ELF-1 (cell line): Measurements from ENCODE around the gene DNAJB14.
"Not testable (repeated sequence)": the region's sequence is repeated elsewhere in the genome, so short reads cannot be mapped to it uniquely, and the experiment has no call there.

Experiments
- DNase-seq: peaks from one replicate; pipeline ENCODE4 v3.0.0-alpha.2; 2016; ENCODE audit warnings: low read depth, low spot score

Gene DNAJB14

DNA sequence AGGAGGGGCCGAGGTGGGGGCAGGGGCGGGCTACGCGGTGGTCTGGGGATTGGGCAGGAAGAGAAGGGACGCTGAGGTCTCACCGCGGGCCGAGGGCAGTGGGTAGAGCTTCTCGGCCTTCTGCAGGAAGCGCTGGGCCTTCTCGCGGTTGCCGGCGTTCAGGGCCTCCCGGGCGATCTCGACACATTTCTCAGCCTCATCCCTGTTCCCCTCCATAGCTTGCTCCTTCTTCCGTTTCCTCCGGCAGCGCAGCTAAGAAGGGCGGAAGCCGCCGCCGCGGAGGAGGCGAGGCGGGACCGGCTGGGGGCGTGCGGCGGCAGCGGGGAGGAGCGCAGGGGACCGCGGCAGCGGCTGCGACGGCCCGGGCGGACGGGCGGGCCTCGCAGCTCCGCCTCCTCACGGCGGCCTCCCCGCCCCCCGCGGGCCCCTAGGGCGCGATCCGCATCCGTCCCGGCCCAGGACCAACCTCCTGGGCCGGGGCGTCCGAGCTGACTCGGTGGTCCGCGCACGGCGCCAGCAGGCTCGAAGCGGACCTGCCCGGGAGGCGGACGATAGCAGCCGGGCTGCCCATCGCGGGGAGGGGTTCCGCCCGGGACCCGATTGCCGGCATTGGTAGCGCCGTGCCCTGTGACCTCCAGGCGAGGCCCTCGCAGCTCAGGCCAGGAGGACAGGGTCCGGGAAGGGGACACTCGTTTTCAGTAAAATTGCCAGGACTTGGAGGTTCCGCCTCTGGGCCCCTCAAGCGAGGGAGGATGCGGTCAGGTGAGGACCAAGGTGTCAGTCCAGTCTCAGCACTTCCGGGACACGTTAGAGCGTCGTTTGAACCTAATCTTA lies at the start of gene DNAJB14:
DNAJB14 (minus strand) TSS at position 263 of the 834 bp plus-strand sequence; CDS start at position 216, 47 bp downstream.
- peak; percentile 90 for DNase-seq

GRCh38 chr4:99991741-99992140 lies 45.3 kb upstream of the DNAJB14 start:
- no peak for DNase-seq

GRCh38 chr4:99987681-99988080 lies 41.3 kb upstream of the DNAJB14 start:
- DNase-seq, result no peak

- no peak for DNase-seq
Observed at GRCh38 chr4:99986792-99987191, 40.4 kb upstream of the DNAJB14 start.

GRCh38 chr4:99983289-99983943 lies 37.0 kb upstream of the DNAJB14 start:
- DNase-seq, result no peak

- no peak for DNase-seq
Observed at GRCh38 chr4:99979872-99980271, 33.5 kb upstream of the DNAJB14 start.

DNA sequence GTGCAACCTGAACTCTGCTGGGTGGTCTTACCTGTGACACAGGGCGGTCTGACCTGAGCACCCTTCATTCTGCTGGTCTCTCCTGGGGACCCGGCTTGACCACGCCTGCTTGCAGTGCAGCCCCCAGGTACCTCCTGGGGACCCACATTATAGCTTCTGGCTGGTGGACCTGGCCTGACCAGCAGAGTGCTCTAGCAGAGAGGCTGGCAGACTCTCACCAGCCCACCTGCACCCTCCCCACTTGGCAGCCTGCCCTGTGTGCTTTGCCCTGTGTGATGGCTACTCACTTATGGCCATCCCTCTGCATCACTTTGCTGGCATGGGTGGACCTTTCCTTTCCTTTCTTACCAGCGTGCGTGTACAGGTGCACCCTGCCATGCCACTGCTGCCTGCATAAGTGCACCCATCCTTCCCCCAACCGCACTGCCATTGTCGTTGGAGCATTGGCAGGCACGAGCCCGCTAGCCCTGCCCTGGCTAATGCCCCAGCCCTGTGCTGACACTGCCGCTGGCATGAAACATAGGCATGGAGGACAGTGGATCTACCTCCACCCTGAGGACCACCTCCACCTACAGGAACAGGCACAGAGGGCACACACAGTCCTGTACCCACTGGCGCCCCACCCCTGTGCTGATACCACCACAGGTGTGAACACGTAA lies 25.2 kb upstream of the DNAJB14 start:
- no peak for DNase-seq

DNA sequence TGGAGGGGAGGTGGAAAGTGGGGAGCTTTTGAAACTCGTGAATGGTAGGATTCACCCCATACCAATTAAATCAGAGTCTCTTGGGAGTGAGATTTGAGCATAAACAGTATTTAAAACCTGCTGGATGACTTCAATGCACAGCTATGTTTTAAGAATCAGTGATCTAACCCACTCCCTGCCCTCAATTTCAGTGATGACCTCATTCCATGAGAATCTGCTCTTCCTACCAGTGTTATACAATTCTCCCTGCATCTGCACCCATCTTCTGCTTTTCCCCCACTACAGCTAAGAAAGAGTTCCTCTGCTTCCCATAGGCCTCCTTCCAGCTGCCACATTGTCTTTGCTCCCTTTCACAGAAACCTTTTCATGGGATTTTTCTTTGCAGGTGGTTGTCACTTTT lies 21.9 kb upstream of the DNAJB14 start:
- peak; percentile 6 for DNase-seq

DNA sequence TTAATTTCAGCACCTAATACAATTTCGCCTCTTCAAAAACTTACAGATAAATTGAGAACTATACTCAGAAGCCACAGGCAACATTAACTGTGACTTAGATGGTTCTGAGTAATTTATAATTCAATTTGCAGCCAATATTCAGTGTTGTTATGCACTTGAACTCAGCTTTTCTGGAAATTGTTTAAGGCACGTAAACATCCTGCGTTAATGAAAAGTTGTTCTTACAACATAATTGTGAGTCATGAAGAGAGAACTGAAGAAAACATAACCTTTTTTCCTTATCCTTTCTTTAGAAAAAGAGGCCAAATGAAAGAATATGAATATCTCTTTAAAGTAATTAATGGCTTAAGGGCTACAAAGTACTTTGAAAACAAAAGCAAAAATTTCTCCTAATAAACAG lies 20.3 kb upstream of the DNAJB14 start:
- no peak for DNase-seq

DNA sequence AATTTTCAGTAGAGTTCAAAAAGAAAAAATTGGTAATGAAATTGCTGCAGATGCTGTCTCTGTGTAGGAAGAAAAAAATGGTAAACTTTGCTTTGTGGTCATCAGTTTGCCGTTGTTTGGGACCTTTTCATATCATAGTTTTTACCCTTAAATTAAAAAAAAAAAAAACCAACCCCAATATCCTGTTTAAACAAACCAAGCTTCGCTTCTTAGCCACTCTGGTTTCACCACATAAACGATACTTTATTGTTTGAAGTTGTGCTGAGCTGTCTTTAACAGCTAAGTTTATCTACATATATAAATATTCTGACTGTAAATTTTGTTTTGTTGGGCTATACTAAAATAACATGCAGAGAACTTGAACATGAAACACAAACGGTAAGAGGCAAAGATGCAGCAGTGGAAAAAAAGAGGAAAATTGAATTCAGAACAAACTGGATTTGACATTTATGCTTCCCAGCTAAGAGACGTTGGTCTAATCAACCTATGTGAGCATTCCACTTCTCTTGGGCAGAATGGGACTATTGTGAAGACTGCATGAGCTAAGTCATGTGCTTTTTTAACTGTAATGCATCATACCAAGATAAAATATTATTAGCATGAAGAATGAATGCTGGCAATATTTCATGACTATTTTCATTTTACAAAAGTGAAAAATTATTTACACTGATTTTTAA lies 19.4 kb upstream of the DNAJB14 start:
- no peak for DNase-seq

DNA sequence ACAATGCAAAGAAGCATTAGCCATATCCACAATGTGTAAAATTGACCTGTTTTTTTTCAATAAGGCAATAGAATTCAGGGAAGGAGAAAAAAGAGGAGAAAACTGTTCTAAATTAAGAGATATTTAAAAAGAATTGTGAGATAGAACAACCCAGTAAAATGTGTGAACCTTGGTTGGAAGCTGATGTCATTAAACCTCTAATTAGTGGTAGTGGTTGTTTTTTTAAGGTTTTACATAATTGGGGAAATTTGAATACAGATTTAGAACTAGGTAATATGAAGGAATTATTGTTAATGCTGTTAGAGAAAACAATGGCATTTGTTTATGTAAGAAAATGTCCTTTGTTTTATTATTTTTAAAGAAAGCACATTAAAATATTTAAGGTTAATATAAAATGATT lies 18.8 kb upstream of the DNAJB14 start:
- no peak for DNase-seq

GRCh38 chr4:99961711-99962110 lies 15.3 kb upstream of the DNAJB14 start:
- DNase-seq, result no peak

GRCh38 chr4:99960648-99961047 lies 14.2 kb upstream of the DNAJB14 start:
- DNase-seq, result no peak

- not testable (repeated sequence) for DNase-seq
Observed at GRCh38 chr4:99958207-99958606, 11.8 kb upstream of the DNAJB14 start.

- no peak for DNase-seq
Observed at GRCh38 chr4:99950913-99951254, 4.5 kb upstream of the DNAJB14 start.

DNA sequence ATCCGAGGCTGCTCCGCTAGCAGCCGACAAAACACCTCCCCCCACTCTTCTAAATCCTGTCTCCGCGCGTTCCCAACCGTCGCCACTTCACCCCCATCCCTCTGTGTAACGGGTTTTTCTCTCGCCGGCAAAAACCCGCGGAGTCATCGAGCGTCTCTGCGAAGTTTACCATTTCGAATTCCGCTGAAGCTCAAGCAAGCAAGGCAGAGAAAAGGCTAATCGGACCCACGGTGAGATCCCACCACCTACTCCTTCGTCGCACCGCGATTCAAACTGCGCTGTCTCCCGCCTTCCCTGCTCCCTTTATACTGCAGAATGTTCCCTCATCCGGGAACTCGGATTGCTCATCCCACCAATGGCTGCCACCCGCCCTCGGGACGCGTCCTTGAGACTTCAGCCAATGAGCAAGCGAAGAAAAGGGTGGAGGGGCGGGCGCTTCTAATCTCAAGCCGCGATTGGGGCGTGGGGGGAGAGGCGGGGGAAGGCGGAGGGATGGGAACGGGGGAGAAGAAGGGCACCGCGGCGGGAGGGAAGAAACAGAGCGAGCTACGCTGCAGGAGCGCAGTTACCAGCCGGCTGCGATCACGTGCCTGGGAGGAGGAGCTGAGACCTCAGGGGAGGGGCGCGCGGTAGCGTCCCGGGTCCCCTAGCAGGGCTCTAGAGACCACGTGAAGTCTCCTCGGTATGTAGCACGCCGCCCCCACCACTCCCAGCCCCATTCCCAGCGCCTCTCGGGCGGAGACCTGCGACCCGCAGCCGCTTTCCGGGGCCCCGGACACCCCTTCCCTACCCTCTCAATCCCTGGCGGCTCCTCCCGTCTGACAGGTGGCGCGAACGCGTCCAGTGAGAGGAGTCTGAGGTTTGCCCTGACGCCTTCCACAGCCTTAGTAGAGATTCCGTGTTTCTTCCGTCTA lies 3.8 kb upstream of the DNAJB14 start, which contains the start of gene H2AZ1:
H2AZ1 (minus strand) TSS at position 277 of the 914 bp plus-strand sequence; CDS start at position 172, 105 bp downstream.
- peak; percentile 97 for DNase-seq

DNA sequence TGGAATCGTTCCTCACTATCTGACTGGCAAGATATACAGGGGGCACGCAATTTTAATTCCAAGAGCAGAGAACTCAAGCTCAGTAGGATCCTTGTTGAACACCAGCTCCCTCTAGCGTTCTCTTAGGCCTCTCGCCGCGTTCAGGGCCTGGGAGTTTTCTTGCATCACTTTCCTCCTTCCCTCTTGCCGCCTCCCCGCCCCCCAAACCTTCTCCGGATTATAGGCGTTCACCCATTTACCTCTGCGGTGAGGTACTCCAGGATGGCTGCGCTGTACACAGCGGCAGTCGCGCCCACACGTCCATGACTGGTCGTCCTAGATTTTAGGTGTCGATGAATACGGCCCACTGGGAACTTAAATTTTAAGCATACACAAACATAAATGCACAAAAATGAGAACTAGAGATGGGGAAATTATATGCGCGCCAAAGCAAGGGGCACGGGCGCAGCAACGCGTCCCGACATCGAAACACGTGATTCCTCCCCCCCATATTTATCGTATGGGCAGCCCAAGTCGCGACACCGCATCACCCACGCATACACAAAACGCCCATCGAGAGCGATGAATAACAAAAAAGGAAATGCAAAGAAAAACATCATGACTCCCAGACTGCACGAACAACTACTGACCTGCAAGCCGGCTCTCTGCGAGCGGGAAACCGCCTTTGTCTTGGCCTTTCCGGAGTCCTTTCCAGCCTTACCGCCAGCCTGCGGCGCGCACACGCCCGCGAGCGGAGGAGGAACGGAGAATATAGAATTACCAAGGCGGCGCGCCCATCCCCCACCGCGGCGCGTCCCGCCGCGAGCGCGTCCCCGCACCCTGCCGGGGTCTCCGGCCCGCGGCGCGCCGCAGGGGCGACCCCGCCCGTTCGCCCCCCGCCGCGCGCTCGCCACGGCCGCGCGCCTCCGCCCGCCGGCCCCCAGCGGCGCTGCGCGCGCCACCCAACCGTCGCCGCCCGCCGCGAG lies 2.9 kb upstream of the DNAJB14 start:
- peak; percentile 96 for DNase-seq

- DNase-seq, result no peak
Observed at GRCh38 chr4:99947608-99948007, 1.2 kb upstream of the DNAJB14 start.

- DNase-seq, result no peak
Observed at GRCh38 chr4:99947190-99947578, 766 bp upstream of the DNAJB14 start.
